Parathyroid adenoma (tissue), 2 donors: Measurements from ENCODE around the gene RAB33A.
A peak's percentile ranks its signal among the peaks of the same experiment; 100 is the strongest.

Source experiments
- H2AFZ ChIP-seq: fragments of 300-600 bp; sonication (generic); one replicate; pipeline ENCODE4 v1.7.0; 2017; ENCODE audit warnings: antibody characterized with exemption, mild to moderate bottlenecking
- H3K27ac ChIP-seq: fragments of 300-600 bp; sonication (generic); one replicate; pipeline ENCODE4 v1.7.0; 2017
- H3K27me3 ChIP-seq: fragments of 300-600 bp; sonication (generic); one replicate; pipeline ENCODE4 v1.7.0; 2017; ENCODE audit warnings: low read length; ENCODE audit not compliant: control insufficient read depth, insufficient read depth
- H3K36me3 ChIP-seq: fragments of 300-600 bp; sonication (generic); one replicate; pipeline ENCODE4 v1.7.0; 2017; ENCODE audit warnings: low read length; ENCODE audit not compliant: control insufficient read depth, insufficient read depth
- H3K4me1 ChIP-seq: fragments of 300-600 bp; sonication (generic); one replicate; pipeline ENCODE4 v1.7.0; 2017; ENCODE audit warnings: control low read depth
- H3K4me2 ChIP-seq: fragments of 300-600 bp; sonication (generic); one replicate; pipeline ENCODE4 v1.7.0; 2017; ENCODE audit warnings: low read length
- H3K4me3 ChIP-seq: fragments of 300-600 bp; sonication (generic); one replicate; pipeline ENCODE4 v1.7.0; 2017; ENCODE audit warnings: low read depth, low read length
- H3K79me2 ChIP-seq: fragments of 300-600 bp; sonication (generic); one replicate; pipeline ENCODE4 v1.7.0; 2017; ENCODE audit warnings: control low read depth
- H3K9ac ChIP-seq: fragments of 300-600 bp; sonication (generic); one replicate; pipeline ENCODE4 v1.7.0; 2017; ENCODE audit warnings: mild to moderate bottlenecking
- H3K9me3 ChIP-seq: fragments of 300-600 bp; sonication (generic); one replicate; pipeline ENCODE4 v1.7.0; 2017; ENCODE audit warnings: low read length; ENCODE audit not compliant: control insufficient read depth
- CTCF ChIP-seq: fragments of 300-600 bp; sonication (generic); IDR thresholded peaks from one replicate; pipeline ENCODE4 v1.7.0; 2017; ENCODE audit warnings: antibody characterized with exemption, mild to moderate bottlenecking
- donor health status: primary hyperparathyroidism.

RAB33A gene

GRCh38 chrX:130163398-130163797 lies 8.4 kb upstream of the RAB33A start:
- no peak overlapping the region for H3K4me3 ChIP-seq
- no peaks in the 10 kb centered on the region for H3K36me3 ChIP-seq
- no peaks in the 10 kb centered on the region for H3K27me3 ChIP-seq

GRCh38 chrX:130165181-130165702 lies 6.5 kb upstream of the RAB33A start:
- Histone ChIP-seq H2AFZ (peak overlapping the region; percentile 81), H3K4me2 (peak overlapping the region; percentile 76), H3K9me3 (no peaks in the 10 kb centered on the region), H3K79me2 (no peaks in the 10 kb centered on the region), H3K36me3 (no peaks in the 10 kb centered on the region), H3K4me1 (peaks cover 5% of the 10 kb centered on the region), H3K27ac (peak overlapping the region; percentile 85), H3K9ac (no peak overlapping the region), H3K27me3 (no peaks in the 10 kb centered on the region), H3K4me3 (peak overlapping the region; percentile 75)
- TF ChIP-seq CTCF, result no peak

More at GRCh38 chrX:130163398-130163797, 8.4 kb upstream of the RAB33A start:
- Histone ChIP-seq H3K4me2 (no peak overlapping the region), H3K27ac (no peak overlapping the region), H3K4me1 (peaks cover 5% of the 10 kb centered on the region), H2AFZ (no peak overlapping the region), H3K79me2 (peaks cover 3% of the 10 kb centered on the region), H3K9me3 (no peaks in the 10 kb centered on the region), H3K9ac (no peak overlapping the region)
- TF ChIP-seq CTCF, result no peak

GRCh38 chrX:130165703-130166502 lies 5.9 kb upstream of the RAB33A start, which contains the start of gene AIFM1:
TSS of gene AIFM1 (minus strand) at chrX:130165841. CDS start at chrX:130165656, 185 bp downstream.
- Histone ChIP-seq H3K9ac (no peak within 1 kb of the TSS), H3K4me1 (peaks cover 5% of the 10 kb centered on the region), H3K4me2 (peak within 1 kb of the TSS; percentile 81), H3K4me3 (peak within 1 kb of the TSS; percentile 75), H3K79me2 (no peaks in the 10 kb centered on the region), H3K27me3 (no peaks in the 10 kb centered on the region), H3K36me3 (no peaks in the 10 kb centered on the region), H3K9me3 (no peaks in the 10 kb centered on the region), H3K27ac (peak within 1 kb of the TSS; percentile 85), H2AFZ (peak within 1 kb of the TSS; percentile 81)
- no peak for TF ChIP-seq CTCF

GRCh38 chrX:130166503-130166777 lies 5.3 kb upstream of the RAB33A start:
- Histone ChIP-seq H3K27me3 (no peaks in the 10 kb centered on the region), H2AFZ (peak overlapping the region; percentile 81), H3K9me3 (no peaks in the 10 kb centered on the region), H3K4me3 (peak overlapping the region; percentile 75), H3K27ac (peak overlapping the region; percentile 85), H3K4me1 (peaks cover 5% of the 10 kb centered on the region), H3K9ac (no peak overlapping the region), H3K36me3 (no peaks in the 10 kb centered on the region), H3K4me2 (peak overlapping the region; percentile 81), H3K79me2 (no peaks in the 10 kb centered on the region)
- no peak for TF ChIP-seq CTCF
